ENCODE data around the gene SPRR3. TPM values are rescaled to one million over a fixed set of nuclear protein-coding genes. Genes with fewer than 3 reads are reported as not detected.

The SPRR3 gene
- total RNA-seq, 1 donor from 2014 or later: not detected

DNA sequence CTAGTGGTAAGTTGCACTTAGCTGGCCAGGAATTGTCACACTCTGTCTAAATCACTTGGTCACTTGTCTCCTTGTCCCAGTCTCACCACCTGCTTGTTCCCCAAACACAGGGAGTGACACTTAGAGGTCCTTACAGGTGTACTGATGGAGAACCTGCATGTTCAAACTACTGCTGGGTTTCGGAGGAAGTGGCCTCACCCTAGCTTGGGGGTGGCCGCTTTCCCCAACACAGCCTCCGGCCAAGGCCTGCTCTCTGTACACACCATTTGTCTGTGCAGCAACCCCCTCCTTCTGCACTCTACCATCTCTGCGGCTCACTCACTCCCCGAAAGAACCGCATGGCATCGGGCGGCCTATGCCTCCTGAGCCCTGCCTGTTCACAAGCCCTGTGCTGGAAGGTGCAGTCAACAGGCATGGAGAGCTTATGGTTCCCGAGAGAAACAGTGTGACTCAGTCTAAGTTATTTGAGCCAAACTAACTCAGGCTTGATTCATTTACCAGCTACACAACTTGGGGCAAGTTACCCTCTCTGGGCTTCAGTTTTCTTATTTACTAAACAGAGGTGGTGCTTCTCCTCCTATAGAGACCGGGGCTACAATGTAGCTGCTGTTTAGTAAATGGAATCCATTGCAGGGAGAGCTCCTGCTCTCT is 41.6 kb upstream of the SPRR3 start:
- no peak overlapping the region for H3K4me3 Mint-ChIP-seq (ENCODE audit: unreplicated experiment)
- H3K4me1 Mint-ChIP-seq (ENCODE audit: unreplicated experiment): no peaks in the 10 kb centered on the region
- DNase-seq (ENCODE audit: low spot score): no peak

DNA sequence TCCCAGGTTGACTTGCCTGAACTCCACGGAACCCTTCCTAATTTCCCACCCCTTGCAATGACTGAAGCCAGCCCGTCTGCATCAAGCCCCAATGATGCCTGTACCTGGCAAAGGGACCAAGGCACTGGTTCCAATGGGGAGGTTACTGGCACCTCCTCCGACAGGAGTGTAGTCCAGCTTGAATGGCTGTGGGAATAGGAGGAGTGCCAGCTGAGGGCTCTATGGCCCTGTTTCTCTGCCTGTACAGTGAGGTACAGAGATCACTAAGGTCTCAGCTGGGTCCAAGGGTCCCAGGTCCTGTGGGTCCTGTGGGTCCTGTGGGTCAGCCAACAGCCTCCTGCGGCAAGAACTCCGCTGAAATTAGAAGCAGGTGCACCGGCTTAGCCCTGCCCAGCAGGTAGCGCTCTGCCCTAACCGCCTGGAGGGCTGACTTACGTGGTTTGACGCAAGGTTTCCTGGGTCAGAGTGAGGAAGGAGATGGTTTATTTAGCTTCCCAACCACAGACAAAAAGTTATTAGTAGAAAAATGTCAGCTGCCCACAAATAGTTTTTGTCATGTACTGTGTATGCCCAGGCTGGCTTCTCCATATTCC is 41.0 kb upstream of the SPRR3 start:
- no peak for DNase-seq (ENCODE audit: low spot score)

More for the DNA sequence above, 41.6 kb upstream of the SPRR3 start:
- TF ChIP-seq, protein P1, sequence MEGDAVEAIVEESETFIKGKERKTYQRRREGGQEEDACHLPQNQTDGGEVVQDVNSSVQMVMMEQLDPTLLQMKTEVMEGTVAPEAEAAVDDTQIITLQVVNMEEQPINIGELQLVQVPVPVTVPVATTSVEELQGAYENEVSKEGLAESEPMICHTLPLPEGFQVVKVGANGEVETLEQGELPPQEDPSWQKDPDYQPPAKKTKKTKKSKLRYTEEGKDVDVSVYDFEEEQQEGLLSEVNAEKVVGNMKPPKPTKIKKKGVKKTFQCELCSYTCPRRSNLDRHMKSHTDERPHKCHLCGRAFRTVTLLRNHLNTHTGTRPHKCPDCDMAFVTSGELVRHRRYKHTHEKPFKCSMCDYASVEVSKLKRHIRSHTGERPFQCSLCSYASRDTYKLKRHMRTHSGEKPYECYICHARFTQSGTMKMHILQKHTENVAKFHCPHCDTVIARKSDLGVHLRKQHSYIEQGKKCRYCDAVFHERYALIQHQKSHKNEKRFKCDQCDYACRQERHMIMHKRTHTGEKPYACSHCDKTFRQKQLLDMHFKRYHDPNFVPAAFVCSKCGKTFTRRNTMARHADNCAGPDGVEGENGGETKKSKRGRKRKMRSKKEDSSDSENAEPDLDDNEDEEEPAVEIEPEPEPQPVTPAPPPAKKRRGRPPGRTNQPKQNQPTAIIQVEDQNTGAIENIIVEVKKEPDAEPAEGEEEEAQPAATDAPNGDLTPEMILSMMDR (IDR thresholded peaks at IDR 0.05; ENCODE audit: unreplicated experiment): no peak
- H3K9me3 Mint-ChIP-seq (ENCODE audit: unreplicated experiment): no peaks in the 10 kb centered on the region
- peaks cover 1% of the 10 kb centered on the region for H3K27me3 Mint-ChIP-seq (ENCODE audit: unreplicated experiment)
- H3K36me3 Mint-ChIP-seq (ENCODE audit: low read depth, unreplicated experiment): no peaks in the 10 kb centered on the region
- no peak overlapping the region for H3K27ac Mint-ChIP-seq (ENCODE audit: unreplicated experiment)

DNA sequence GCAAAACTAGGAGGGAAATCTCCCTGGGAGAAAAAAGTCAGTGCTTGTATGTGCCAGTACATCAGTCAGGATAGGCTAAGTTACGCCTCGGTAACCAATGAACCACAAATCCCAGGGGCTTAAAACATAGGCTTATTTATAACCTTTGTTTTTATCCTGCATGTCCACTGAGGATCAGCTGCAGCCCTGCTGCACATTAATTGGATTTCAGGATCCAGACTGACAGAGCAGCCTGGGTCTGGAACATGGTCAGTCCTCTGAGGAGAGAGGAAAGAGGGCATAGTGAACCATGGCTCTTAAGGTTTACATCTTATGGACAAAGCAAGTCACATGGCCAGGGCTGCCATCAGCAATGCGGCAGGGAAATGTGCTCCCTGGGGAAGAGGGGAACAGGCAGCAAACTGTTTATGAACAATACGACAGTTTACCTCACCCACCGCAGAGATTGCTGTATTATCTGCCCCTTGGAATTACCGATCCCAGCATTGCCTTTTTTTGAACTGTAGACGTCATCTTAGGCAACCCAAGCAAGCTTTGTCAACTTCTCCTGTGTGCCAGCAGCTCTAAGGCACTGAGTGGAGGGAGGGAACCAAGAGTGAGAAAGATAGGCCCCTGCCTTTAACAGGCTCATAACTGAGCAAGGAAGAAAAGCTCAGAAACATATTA is 40.2 kb upstream of the SPRR3 start:
- no peaks in the 10 kb centered on the region for H3K9me3 Mint-ChIP-seq (ENCODE audit: unreplicated experiment)
- TF ChIP-seq, protein P1 (IDR thresholded peaks at IDR 0.05; ENCODE audit: unreplicated experiment): no peak

More for the DNA sequence above, 41.0 kb upstream of the SPRR3 start:
- Mint-ChIP-seq H3K9me3 (ENCODE audit: unreplicated experiment) (no peaks in the 10 kb centered on the region), H3K36me3 (ENCODE audit: low read depth, unreplicated experiment) (no peaks in the 10 kb centered on the region), H3K27me3 (ENCODE audit: unreplicated experiment) (peaks cover 4% of the 10 kb centered on the region), H3K4me3 (ENCODE audit: unreplicated experiment) (no peak overlapping the region), H3K27ac (ENCODE audit: unreplicated experiment) (no peak overlapping the region), H3K4me1 (ENCODE audit: unreplicated experiment) (no peaks in the 10 kb centered on the region)
- TF ChIP-seq, protein P1 (IDR thresholded peaks at IDR 0.05; ENCODE audit: unreplicated experiment): no peak

DNA sequence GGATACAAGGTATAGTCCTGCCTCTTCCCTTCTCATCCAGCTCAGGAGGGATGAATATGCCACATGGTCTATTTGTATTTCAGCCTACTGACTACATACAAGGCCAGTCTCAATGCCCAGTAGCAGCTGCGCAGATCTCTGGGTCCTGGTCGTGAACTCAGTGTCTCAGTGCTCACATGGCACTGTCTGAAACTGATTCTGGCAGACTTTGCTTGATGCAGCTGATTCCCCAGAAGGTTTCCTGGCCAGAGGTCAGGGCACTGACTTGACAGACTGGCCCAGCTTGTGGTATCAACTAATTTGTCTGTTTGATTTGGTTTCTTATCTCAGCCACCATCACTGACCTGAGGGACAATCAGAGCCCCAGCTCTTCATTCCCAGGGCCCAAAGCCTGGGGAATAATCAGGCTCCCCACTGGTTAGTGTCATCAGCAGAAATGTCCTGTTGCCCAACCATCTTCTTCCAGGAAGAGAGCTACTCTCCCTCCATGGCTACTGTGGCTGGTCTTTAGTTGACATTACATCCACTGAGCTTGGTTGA is 38.6 kb upstream of the SPRR3 start:
- Mint-ChIP-seq H3K4me1 (ENCODE audit: unreplicated experiment) (no peaks in the 10 kb centered on the region), H3K27me3 (ENCODE audit: unreplicated experiment) (peaks cover 7% of the 10 kb centered on the region), H3K27ac (ENCODE audit: unreplicated experiment) (no peak overlapping the region), H3K9me3 (ENCODE audit: unreplicated experiment) (no peaks in the 10 kb centered on the region), H3K36me3 (ENCODE audit: low read depth, unreplicated experiment) (no peaks in the 10 kb centered on the region), H3K4me3 (ENCODE audit: unreplicated experiment) (no peak overlapping the region)
- no peak for DNase-seq (ENCODE audit: low spot score)
- TF ChIP-seq, protein P1 (IDR thresholded peaks at IDR 0.05; ENCODE audit: unreplicated experiment): no peak

More for the DNA sequence above, 40.2 kb upstream of the SPRR3 start:
- Mint-ChIP-seq H3K27me3 (ENCODE audit: unreplicated experiment) (peaks cover 4% of the 10 kb centered on the region), H3K36me3 (ENCODE audit: low read depth, unreplicated experiment) (no peaks in the 10 kb centered on the region), H3K27ac (ENCODE audit: unreplicated experiment) (no peak overlapping the region), H3K4me3 (ENCODE audit: unreplicated experiment) (no peak overlapping the region), H3K4me1 (ENCODE audit: unreplicated experiment) (no peaks in the 10 kb centered on the region)
- DNase-seq (ENCODE audit: low spot score): no peak
